NCI-H345 treated with DMSO at 0.1 percent for 48 hours (cell line): ENCODE measurements around the gene TMEM182.

Experiments
- DNase-seq: peaks from one replicate; lab custom pipeline; 2025; ENCODE audit not compliant: unreplicated experiment; lab: John Stamatoyannopoulos, UW

Gene TMEM182, protein sequence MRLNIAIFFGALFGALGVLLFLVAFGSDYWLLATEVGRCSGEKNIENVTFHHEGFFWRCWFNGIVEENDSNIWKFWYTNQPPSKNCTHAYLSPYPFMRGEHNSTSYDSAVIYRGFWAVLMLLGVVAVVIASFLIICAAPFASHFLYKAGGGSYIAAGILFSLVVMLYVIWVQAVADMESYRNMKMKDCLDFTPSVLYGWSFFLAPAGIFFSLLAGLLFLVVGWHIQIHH

GRCh38 chr2:102761763-102762162 lies at the start of gene TMEM182:
Gene TMEM182, plus strand, starts transcription at chr2:102762031. Its CDS starts 187 bp downstream, at chr2:102762218.
- no peak for DNase-seq

GRCh38 chr2:102717308-102718018 lies 44.4 kb upstream of the TMEM182 start:
- no peak for DNase-seq

GRCh38 chr2:102718387-102719316 lies 43.2 kb upstream of the TMEM182 start:
- no peak for DNase-seq

DNA sequence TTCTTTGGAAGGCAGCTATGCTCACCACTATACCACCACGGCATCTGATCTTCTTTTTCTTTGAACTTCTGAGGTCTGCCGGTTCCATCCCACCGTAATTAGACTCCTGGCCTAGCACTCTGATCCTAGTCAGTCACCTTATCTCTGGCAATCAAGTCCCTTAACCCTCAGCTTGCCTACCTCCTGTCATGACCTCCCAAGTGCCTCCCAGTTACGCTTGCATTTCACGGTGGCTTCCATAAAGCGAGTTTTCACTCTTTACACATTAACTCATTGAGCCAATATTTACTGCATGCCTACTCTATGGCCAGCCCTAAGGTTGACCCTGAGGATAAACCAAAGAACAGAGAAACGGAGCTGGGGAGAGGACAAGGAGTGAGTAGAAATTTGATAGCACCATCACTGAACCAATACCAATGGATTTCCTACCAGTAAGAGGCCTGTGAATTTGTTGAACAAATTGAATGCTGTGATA lies 37.8 kb upstream of the TMEM182 start:
- no peak for DNase-seq

- DNase-seq: no peak
These were observed 37.3 kb upstream of the TMEM182 start for GRCh38 chr2:102724553-102724952.

DNA sequence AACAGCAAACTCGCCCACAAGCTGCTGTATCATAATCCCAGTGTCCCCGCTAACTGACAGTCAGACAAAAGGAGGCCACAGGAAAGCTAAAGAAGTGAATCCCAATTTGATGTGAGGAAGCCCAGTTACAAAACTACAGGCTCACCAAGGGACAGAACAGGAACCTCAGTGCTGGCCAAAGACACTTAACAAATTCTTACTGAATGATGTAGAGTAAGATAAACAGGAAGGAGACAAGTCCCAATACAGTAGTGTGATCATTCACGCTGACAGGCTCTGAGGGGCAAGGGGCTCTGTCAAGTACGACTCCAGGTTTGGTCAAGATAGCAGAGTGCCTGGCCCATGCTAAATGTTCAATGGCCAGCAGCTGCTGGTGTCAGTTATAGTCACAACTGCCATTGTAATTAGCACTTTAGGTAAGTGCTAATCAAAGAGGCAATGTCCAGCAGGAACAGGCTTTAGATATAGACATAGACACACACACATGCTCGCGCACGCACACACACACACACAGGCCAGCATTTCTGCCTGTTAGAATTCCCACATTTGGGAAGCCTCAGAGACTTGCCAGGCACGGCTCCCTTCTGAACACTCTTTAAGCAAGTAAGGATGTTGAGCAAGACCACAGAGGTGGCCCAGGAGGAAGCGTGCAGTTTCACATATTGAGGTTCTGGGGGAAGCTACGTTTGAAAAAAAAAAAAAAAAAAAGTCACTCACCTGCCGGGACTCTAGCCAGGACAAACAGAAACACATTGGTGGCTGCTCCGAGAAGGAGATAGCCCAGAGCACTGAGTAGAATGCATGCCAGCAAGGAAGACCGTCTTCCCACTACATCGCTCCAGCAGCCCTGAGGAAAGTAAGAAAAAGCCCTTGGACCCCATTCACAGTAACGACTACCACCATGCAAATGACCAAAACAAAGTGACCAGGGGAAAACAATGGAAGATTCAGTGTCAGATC lies 35.4 kb upstream of the TMEM182 start:
- no peak for DNase-seq

- peak; percentile 11 for DNase-seq
These were observed 26.3 kb upstream of the TMEM182 start for GRCh38 chr2:102735416-102736109.

DNA sequence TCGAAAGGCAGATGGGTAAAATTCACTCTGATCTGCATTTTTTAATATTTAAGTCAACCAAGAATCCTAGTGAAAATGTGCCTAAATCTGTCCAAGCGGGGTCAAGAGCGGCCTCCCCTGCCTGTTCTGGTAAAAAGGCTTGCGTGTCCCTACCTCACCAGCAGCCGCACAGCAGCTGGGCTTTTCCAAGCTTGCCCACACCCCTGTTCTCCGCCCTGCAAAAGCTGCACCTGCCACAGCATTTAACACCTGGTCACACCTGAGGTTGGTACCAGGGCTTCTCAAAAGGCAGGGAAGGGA lies 25.8 kb upstream of the TMEM182 start:
- DNase-seq: peak; percentile 28

- DNase-seq: peak; percentile 53
These were observed 25.1 kb upstream of the TMEM182 start for GRCh38 chr2:102736410-102737409.

- no peak for DNase-seq
These were observed 24.4 kb upstream of the TMEM182 start for GRCh38 chr2:102737431-102737830.

DNA sequence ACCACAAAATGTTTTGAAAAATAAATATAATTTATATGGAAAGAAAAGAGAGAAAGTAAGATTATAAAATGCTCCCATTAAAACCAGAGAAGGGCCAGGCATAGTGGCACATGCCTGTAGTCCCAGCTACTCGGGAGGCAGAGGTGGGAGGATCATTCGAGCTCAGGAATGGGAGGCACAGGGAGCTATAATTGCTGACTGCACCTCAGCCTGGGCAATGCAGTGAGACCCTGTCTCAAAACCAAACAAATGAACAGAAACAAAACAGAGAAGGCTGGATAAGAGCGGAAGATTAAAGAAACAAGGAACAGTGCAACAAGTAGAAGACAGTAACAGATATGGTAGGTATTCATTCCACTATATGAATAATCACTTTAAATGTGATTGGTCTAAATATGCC lies 18.6 kb upstream of the TMEM182 start:
- no peak for DNase-seq

GRCh38 chr2:102748107-102748506 lies 13.7 kb upstream of the TMEM182 start:
- DNase-seq: no peak

- no peak for DNase-seq
These were observed 11.9 kb upstream of the TMEM182 start for GRCh38 chr2:102749938-102750337.

- DNase-seq: peak; percentile 33
These were observed 8.2 kb upstream of the TMEM182 start for GRCh38 chr2:102753563-102754159.

GRCh38 chr2:102754456-102755145 lies 7.2 kb upstream of the TMEM182 start:
- DNase-seq: no peak

DNA sequence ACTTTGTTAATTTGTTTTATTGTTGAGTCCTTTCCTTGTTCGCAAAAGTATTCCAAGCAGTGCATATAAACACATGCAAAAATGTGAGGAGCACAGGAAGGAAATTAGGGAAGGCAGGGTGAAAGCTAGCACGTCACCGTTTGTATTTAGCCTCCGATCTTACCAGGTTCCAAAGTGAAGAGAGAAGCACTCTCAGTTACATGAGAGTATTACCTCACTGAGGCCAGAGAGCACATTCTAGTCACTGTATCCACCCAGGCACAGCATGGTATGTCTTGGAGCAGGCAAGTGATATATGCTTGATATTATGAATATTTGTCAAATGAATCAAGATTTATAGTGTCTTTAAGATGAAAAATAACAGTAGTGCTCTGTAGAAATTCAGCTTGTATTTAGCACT lies 6.5 kb upstream of the TMEM182 start:
- no peak for DNase-seq

DNA sequence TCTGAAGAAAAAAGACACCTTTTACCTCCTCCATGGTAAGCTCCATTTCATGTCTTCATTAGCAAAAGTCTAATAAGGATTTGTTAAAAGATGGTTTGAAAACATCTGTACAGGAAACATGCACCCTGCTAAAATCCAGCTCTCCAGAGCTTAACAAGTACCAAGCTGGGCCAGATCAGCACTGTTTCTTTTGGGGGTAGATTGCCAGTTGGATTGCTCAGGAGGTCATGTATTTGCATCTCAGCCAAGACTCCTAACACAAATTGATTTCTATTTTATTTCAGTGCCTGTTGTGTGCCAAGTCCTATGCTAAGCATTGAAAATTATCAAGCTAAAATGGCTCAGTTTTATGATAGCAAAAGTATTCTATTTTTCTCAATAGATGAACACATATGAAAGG lies 3.4 kb upstream of the TMEM182 start:
- no peak for DNase-seq

DNA sequence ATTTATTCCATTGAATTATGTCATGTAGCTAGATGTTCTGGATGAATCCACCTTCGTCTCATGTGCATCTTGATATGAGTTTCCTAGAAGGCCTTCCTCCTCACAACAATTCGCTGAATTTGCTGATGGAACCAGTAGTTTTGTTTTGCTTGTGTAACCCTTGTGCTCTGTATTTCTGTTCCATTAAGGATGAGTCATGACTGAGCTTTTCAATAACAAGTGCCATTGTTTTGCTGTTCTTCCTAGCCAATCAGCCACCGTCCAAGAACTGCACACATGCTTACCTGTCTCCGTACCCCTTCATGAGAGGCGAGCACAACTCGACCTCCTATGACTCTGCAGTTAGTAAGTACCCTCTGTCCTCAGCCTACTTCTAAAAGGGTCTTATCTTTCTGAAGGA lies 2.3 kb downstream of the TMEM182 start:
- DNase-seq: no peak
